IPS-15b (cell line): ENCODE measurements around the gene WNT7B.

Source experiments
- H3K27me3 ChIP-seq: one replicate; pipeline ENCODE4 v1.6.1; 2013; ENCODE audit warnings: low read length; ENCODE audit not compliant: control insufficient read depth, insufficient read depth
- H3K36me3 ChIP-seq: one replicate; pipeline ENCODE4 v1.6.1; 2013; ENCODE audit warnings: low read length; ENCODE audit not compliant: control insufficient read depth, insufficient read depth
- H3K4me1 ChIP-seq: one replicate; pipeline ENCODE4 v1.6.1; 2013; ENCODE audit warnings: mild to moderate bottlenecking, low read length; ENCODE audit not compliant: control insufficient read depth, insufficient read depth
- H3K4me3 ChIP-seq: one replicate; pipeline ENCODE4 v1.5.1; 2013; ENCODE audit warnings: low read depth, low read length
- H3K9ac ChIP-seq: one replicate; pipeline ENCODE4 v1.6.1; 2013; ENCODE audit warnings: low read depth, mild to moderate bottlenecking, low read length
- H3K9me3 ChIP-seq: one replicate; pipeline ENCODE4 v1.6.1; 2013; ENCODE audit warnings: mild to moderate bottlenecking, low read length; ENCODE audit not compliant: control insufficient read depth, insufficient read depth

Gene WNT7B

GRCh38 chr22:45999379-45999971 lies 22.5 kb upstream of the WNT7B start:
- H3K4me3 ChIP-seq = no peak overlapping the region
- H3K4me1 ChIP-seq = no peaks in the 10 kb centered on the region
- no peaks in the 10 kb centered on the region for H3K27me3 ChIP-seq
- no peak overlapping the region for H3K9ac ChIP-seq
- H3K36me3 ChIP-seq = no peaks in the 10 kb centered on the region
- H3K9me3 ChIP-seq = no peaks in the 10 kb centered on the region

- H3K4me3 ChIP-seq = no peak overlapping the region
- H3K36me3 ChIP-seq = no peaks in the 10 kb centered on the region
- H3K4me1 ChIP-seq = no peaks in the 10 kb centered on the region
- H3K9ac ChIP-seq = no peak overlapping the region
- H3K27me3 ChIP-seq = no peaks in the 10 kb centered on the region
- H3K9me3 ChIP-seq = no peaks in the 10 kb centered on the region
These were observed 21.8 kb upstream of the WNT7B start for GRCh38 chr22:45998638-45999378.

- H3K9me3 ChIP-seq = no peaks in the 10 kb centered on the region
- no peaks in the 10 kb centered on the region for H3K36me3 ChIP-seq
- H3K27me3 ChIP-seq = no peaks in the 10 kb centered on the region
- no peaks in the 10 kb centered on the region for H3K4me1 ChIP-seq
- H3K4me3 ChIP-seq = no peak overlapping the region
- no peak overlapping the region for H3K9ac ChIP-seq
These were observed 21.0 kb upstream of the WNT7B start for GRCh38 chr22:45997777-45998637.

- H3K4me1 ChIP-seq = no peaks in the 10 kb centered on the region
These were observed 20.3 kb upstream of the WNT7B start for GRCh38 chr22:45997077-45997776.

GRCh38 chr22:45996241-45997076 lies 19.5 kb upstream of the WNT7B start:
- Histone ChIP-seq H3K9ac (no peak overlapping the region), H3K36me3 (no peaks in the 10 kb centered on the region), H3K27me3 (no peaks in the 10 kb centered on the region), H3K4me3 (no peak overlapping the region), H3K9me3 (no peaks in the 10 kb centered on the region), H3K4me1 (no peaks in the 10 kb centered on the region)

More at GRCh38 chr22:45997077-45997776, 20.3 kb upstream of the WNT7B start:
- no peaks in the 10 kb centered on the region for H3K36me3 ChIP-seq
- no peaks in the 10 kb centered on the region for H3K9me3 ChIP-seq
- no peak overlapping the region for H3K4me3 ChIP-seq
- no peaks in the 10 kb centered on the region for H3K27me3 ChIP-seq
- H3K9ac ChIP-seq = no peak overlapping the region

- Histone ChIP-seq H3K36me3 (no peaks in the 10 kb centered on the region), H3K4me1 (no peaks in the 10 kb centered on the region), H3K27me3 (no peaks in the 10 kb centered on the region), H3K4me3 (no peak overlapping the region), H3K9ac (no peak overlapping the region), H3K9me3 (no peaks in the 10 kb centered on the region)
These were observed 18.6 kb upstream of the WNT7B start for GRCh38 chr22:45995405-45996101.

- no peak overlapping the region for H3K4me3 ChIP-seq
- H3K9ac ChIP-seq = no peak overlapping the region
- no peaks in the 10 kb centered on the region for H3K9me3 ChIP-seq
- H3K27me3 ChIP-seq = no peaks in the 10 kb centered on the region
- no peaks in the 10 kb centered on the region for H3K4me1 ChIP-seq
- H3K36me3 ChIP-seq = no peaks in the 10 kb centered on the region
These were observed 17.8 kb upstream of the WNT7B start for GRCh38 chr22:45994491-45995404.

- no peaks in the 10 kb centered on the region for H3K9me3 ChIP-seq
- H3K27me3 ChIP-seq = no peaks in the 10 kb centered on the region
- H3K4me1 ChIP-seq = no peaks in the 10 kb centered on the region
- no peak overlapping the region for H3K9ac ChIP-seq
- H3K4me3 ChIP-seq = no peak overlapping the region
- H3K36me3 ChIP-seq = no peaks in the 10 kb centered on the region
These were observed 16.9 kb upstream of the WNT7B start for GRCh38 chr22:45993841-45994240.

GRCh38 chr22:45993143-45993692 lies 16.3 kb upstream of the WNT7B start:
- Histone ChIP-seq H3K36me3 (no peaks in the 10 kb centered on the region), H3K9me3 (no peaks in the 10 kb centered on the region), H3K27me3 (no peaks in the 10 kb centered on the region), H3K9ac (no peak overlapping the region), H3K4me3 (no peak overlapping the region), H3K4me1 (no peaks in the 10 kb centered on the region)

- H3K9ac ChIP-seq = no peak overlapping the region
- no peak overlapping the region for H3K4me3 ChIP-seq
- H3K9me3 ChIP-seq = no peaks in the 10 kb centered on the region
- H3K27me3 ChIP-seq = no peaks in the 10 kb centered on the region
- no peaks in the 10 kb centered on the region for H3K4me1 ChIP-seq
- no peaks in the 10 kb centered on the region for H3K36me3 ChIP-seq
These were observed 15.8 kb upstream of the WNT7B start for GRCh38 chr22:45992737-45993136.
